ENCODE results near the gene PTMA.

- TF ChIP-seq CTCF (IDR thresholded peaks at IDR 0.05; ENCODE audit: low read depth, low read length, poor library complexity, severe bottlenecking) (no peak), EZH2phosphoT487 (IDR thresholded peaks at IDR 0.05; ENCODE audit: borderline replicate concordance, low read length) (no peak)
These were observed 17.2 kb downstream of the PTMA start for GRCh38 chr2:231725476-231725875.

Data from DOHH2 (cell line).